HCT116 (cell line): ENCODE measurements around the gene TAF4B.
"Not testable (repeated sequence)": the region's sequence is repeated elsewhere in the genome, so short reads cannot be mapped to it uniquely, and the experiment has no call there.

Source experiments
- CTCF ChIP-seq, 3 experiments: fragments of 200-600 bp in 1 of 3; sonication (generic) in 1 of 3; IDR thresholded peaks in 2 of 3; conservative IDR thresholded peaks in 1 of 3; 2 replicates each; pipeline ENCODE4 v1.5.1; 2012 to 2017; ENCODE audit warnings: low read depth in 2 of 3, low read length in 2 of 3, antibody characterized with exemption in 1 of 3, borderline replicate concordance in 1 of 3, control low read depth in 1 of 3, mild to moderate bottlenecking in 1 of 3, mixed read lengths in 1 of 3, mixed run types in 1 of 3, moderate library complexity in 1 of 3; ENCODE audit not compliant: insufficient read depth in 1 of 3
- EZH2 ChIP-seq: fragments of 200-600 bp; sonication (generic); IDR thresholded peaks from 2 replicates; pipeline ENCODE4 v1.6.1; 2017; ENCODE audit warnings: antibody characterized with exemption, mixed run types
- JUND ChIP-seq: IDR thresholded peaks from 2 replicates; pipeline ENCODE4 v1.6.1; 2012
- MAX ChIP-seq: IDR thresholded peaks from 2 replicates; pipeline ENCODE4 v1.6.1; 2012
- POLR2A ChIP-seq: IDR thresholded peaks from 2 replicates; pipeline ENCODE4 v1.7.0; 2011; ENCODE audit warnings: borderline replicate concordance; ENCODE audit not compliant: insufficient read depth, insufficient read length; ENCODE audit errors: extremely low read depth
- POLR2AphosphoS5 ChIP-seq: IDR thresholded peaks from 2 replicates; pipeline ENCODE4 v1.6.1; 2011; ENCODE audit warnings: mild to moderate bottlenecking, low read depth, low read length, moderate library complexity
- RAD21 ChIP-seq: IDR thresholded peaks from 2 replicates; pipeline ENCODE4 v1.6.1; 2012; ENCODE audit warnings: low read depth, mild to moderate bottlenecking
- SIN3A ChIP-seq: IDR thresholded peaks from 2 replicates; pipeline ENCODE4 v1.6.1; 2012; ENCODE audit warnings: low read depth
- SP1 ChIP-seq: IDR thresholded peaks from 2 replicates; pipeline ENCODE4 v1.6.1; 2012; ENCODE audit warnings: low read depth
- YY1 ChIP-seq: IDR thresholded peaks from 2 replicates; pipeline ENCODE4 v1.6.1; 2011; ENCODE audit warnings: low read length, low read depth, moderate library complexity, mild to moderate bottlenecking; ENCODE audit not compliant: insufficient replicate concordance; ENCODE audit errors: extremely low read depth
- ZBTB33 ChIP-seq: IDR thresholded peaks from 2 replicates; pipeline ENCODE4 v1.6.1; 2011; ENCODE audit warnings: mild to moderate bottlenecking, low read length, moderate library complexity; ENCODE audit not compliant: insufficient replicate concordance; ENCODE audit errors: extremely low read depth
- ZNF274 ChIP-seq: fragments of 200-500 bp; sonication (Bioruptor generic); IDR thresholded peaks from 2 replicates; pipeline ENCODE4 v1.6.1; 2014; ENCODE audit warnings: mild to moderate bottlenecking, low read depth, low read length, inconsistent platforms
- TF ChIP-seq, protein P1 (sequence below): IDR thresholded peaks from 2 replicates; pipeline ENCODE4 v1.6.1; 2012

DNA sequence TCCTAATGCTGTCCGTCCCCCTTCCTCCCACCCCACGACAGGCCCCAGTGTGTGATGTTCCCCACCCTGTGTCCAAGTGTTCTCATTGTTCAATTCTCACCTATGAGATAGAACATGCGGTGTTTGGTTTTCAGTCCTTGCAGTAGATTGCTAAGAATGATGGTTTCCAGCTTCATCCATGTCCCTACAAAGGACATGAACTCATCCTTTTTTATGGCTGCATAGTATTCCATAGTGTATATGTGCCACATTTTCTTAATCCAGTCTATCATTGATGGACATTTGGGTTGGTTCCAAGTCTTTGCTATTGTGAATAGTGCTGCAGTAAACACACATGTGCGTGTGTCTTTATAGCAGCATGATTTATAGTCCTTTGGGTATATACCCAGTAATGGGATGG is 12.5 kb downstream of the TAF4B start:
- not testable (repeated sequence) for TF ChIP-seq CTCF (IDR thresholded peaks at IDR 0.05 in 2 of 3, conservative IDR thresholded peaks at IDR 0.05 in 1 of 3; ENCODE audit: borderline replicate concordance in 1 of 3, insufficient read depth in 1 of 3, low read depth in 2 of 3, low read length in 2 of 3); POLR2AphosphoS5; POLR2A; ZNF274; SIN3A; MAX; JUND; RAD21; SP1; ZBTB33; YY1; EZH2
- TF ChIP-seq, protein P1, sequence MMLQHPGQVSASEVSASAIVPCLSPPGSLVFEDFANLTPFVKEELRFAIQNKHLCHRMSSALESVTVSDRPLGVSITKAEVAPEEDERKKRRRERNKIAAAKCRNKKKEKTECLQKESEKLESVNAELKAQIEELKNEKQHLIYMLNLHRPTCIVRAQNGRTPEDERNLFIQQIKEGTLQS = not testable (repeated sequence)
